GM12878 (cell line): ENCODE data around the gene PRSS2. TPM values are rescaled to one million over a fixed set of nuclear protein-coding genes. Genes with fewer than 3 reads are reported as not detected.
A peak's percentile ranks its signal among the peaks of the same experiment; 100 is the strongest.

ENCODE experiments used
- ATAC-seq: fragments of 200-7000 bp; cut with Tn5 transposase; 3 replicates; pipeline ENCODE4 v1.9.1; 2020; ENCODE audit warnings: mild to moderate bottlenecking, moderate library complexity
- Bru-seq: library from RNA; stranded (reverse); fragments of 400-500 nt; gene quantifications from one replicate; lab custom pipeline; 2021; lab: Mats Ljungman, UMichigan
- BruChase-seq, 2 experiments: library from RNA; stranded (reverse); fragments of 400-500 nt; gene quantifications; one replicate each; lab custom pipeline; 2021; lab: Mats Ljungman, UMichigan
- BruUV-seq: library from RNA; stranded (reverse); fragments of 400-500 nt; replicated peaks from 2 replicates; lab custom pipeline; 2021; lab: Mats Ljungman, UMichigan
- CTCF ChIA-PET: fragments of 300-600 bp; sonication (Branson Sonifier 250); formaldehyde crosslinking; extraction: SDS; loops from one replicate; lab custom pipeline; 2021; ENCODE audit warnings: inconsistent platforms; lab: Yijun Ruan, JAX
- POLR2A ChIA-PET: fragments of 350-600 bp; formaldehyde crosslinking; extraction: SDS; loops from one replicate; lab custom pipeline; 2021; ENCODE audit warnings: inconsistent platforms; lab: Charles Lee
- RAD21 ChIA-PET: fragments of 300-600 bp; sonication (Branson Sonifier 250); formaldehyde crosslinking; loops from one replicate; lab custom pipeline; 2023; ENCODE audit warnings: antibody characterized with exemption; ENCODE audit not compliant: unreplicated experiment; lab: Charles Lee
- SMC1A ChIA-PET: fragments of 300-600 bp; sonication (Branson Sonifier 250); formaldehyde crosslinking; loops from one replicate; lab custom pipeline; 2023; ENCODE audit not compliant: unreplicated experiment, uncharacterized antibody; lab: Charles Lee
- DNase-seq: peaks from one replicate; pipeline ENCODE4 v3.0.0-alpha.2; 2011; ENCODE audit warnings: low read depth, low spot score
- FAIRE-seq: peaks from 3 replicates; lab custom pipeline; 2011; peaks lifted over from hg19 to GRCh38; lab: Jason Lieb, UNC
- H2AFZ ChIP-seq: 2 replicates; pipeline ENCODE4 v1.6.0; 2011; ENCODE audit warnings: low read depth, low read length, control low read depth; ENCODE audit not compliant: control insufficient read depth
- H3K27ac ChIP-seq: 2 replicates; pipeline ENCODE4 v1.5.1; 2011; ENCODE audit warnings: control low read depth; ENCODE audit not compliant: control insufficient read depth, insufficient read depth
- H3K27me3 ChIP-seq, 2 experiments: replicated peaks in 1 of 2; 2 replicates each; pipeline versions ENCODE4 v1.6.0 to v1.6.1; 2011; ENCODE audit warnings: low read length in 1 of 2; ENCODE audit not compliant: control insufficient read depth in 2 of 2, insufficient read depth in 2 of 2
- H3K36me3 ChIP-seq, 2 experiments: 2 replicates each; pipeline ENCODE4 v1.5.1; 2011; ENCODE audit warnings: low read length in 1 of 2; ENCODE audit not compliant: control insufficient read depth in 2 of 2, insufficient read depth in 2 of 2
- H3K4me1 ChIP-seq: 2 replicates; pipeline ENCODE4 v1.6.1; 2011; ENCODE audit warnings: mild to moderate bottlenecking, low read length, moderate library complexity, mixed read lengths; ENCODE audit not compliant: control insufficient read depth, insufficient read depth
- H3K4me2 ChIP-seq: 2 replicates; pipeline ENCODE4 v1.6.0; 2011; ENCODE audit warnings: control low read depth; ENCODE audit not compliant: control insufficient read depth, insufficient read depth
- H3K4me3 ChIP-seq: fragments of 200-600 bp; sonication (generic); 2 replicates; pipeline ENCODE4 v1.5.1; 2016
- H3K79me2 ChIP-seq: 2 replicates; pipeline ENCODE4 v1.6.0; 2011; ENCODE audit warnings: low read length; ENCODE audit not compliant: control insufficient read depth, insufficient read depth
- H3K9ac ChIP-seq: 2 replicates; pipeline ENCODE4 v1.8.0; 2011; ENCODE audit warnings: low read length, control low read depth, mixed read lengths; ENCODE audit not compliant: control insufficient read depth, insufficient read depth
- H3K9me3 ChIP-seq: replicated peaks from 3 replicates; pipeline ENCODE4 v1.5.1; 2011; ENCODE audit warnings: mild to moderate bottlenecking, low read length; ENCODE audit not compliant: control insufficient read depth, insufficient read depth
- H4K20me1 ChIP-seq: 2 replicates; pipeline ENCODE4 v1.6.0; 2011; ENCODE audit not compliant: control insufficient read depth, insufficient read depth
- ATF3 ChIP-seq: IDR thresholded peaks from 2 replicates; pipeline ENCODE4 v1.6.1; 2011; ENCODE audit warnings: low read depth, mild to moderate bottlenecking, low read length, moderate library complexity, borderline replicate concordance; ENCODE audit errors: extremely low read depth
- BRCA1 ChIP-seq: IDR thresholded peaks from 2 replicates; pipeline ENCODE4 v1.6.1; 2011; ENCODE audit warnings: low read depth, low read length, improper control_type of control experiment
- CREM ChIP-seq: IDR thresholded peaks from 2 replicates; pipeline ENCODE4 v1.6.1; 2014; ENCODE audit warnings: antibody characterized with exemption, low read depth
- ESRRA ChIP-seq: IDR thresholded peaks from 2 replicates; pipeline ENCODE4 v1.6.1; 2012; ENCODE audit warnings: mild to moderate bottlenecking, low read length, improper control_type of control experiment
- GATAD2B ChIP-seq: fragments of 450-650 bp; conservative IDR thresholded peaks from 2 replicates; pipeline ENCODE4 v1.6.1; 2017; ENCODE audit warnings: low read depth, mild to moderate bottlenecking, moderate library complexity
- KDM1A ChIP-seq: fragments of 200-600 bp; sonication (generic); IDR thresholded peaks from 2 replicates; pipeline ENCODE4 v1.6.1; 2016; ENCODE audit warnings: borderline replicate concordance
- MYC ChIP-seq: IDR thresholded peaks from 2 replicates; pipeline ENCODE4 v1.6.1; 2011; ENCODE audit warnings: mild to moderate bottlenecking, low read length, moderate library complexity, inconsistent platforms; ENCODE audit not compliant: insufficient read depth, insufficient replicate concordance, insufficient read length, severe bottlenecking
- NFYA ChIP-seq: IDR thresholded peaks from 2 replicates; pipeline ENCODE4 v1.6.1; 2011; ENCODE audit warnings: low read depth, mild to moderate bottlenecking, low read length, improper control_type of control experiment, borderline replicate concordance
- STAT1 ChIP-seq: fragments of 450-650 bp; conservative IDR thresholded peaks from 2 replicates; pipeline ENCODE4 v1.6.1; 2014; ENCODE audit warnings: antibody characterized with exemption, mild to moderate bottlenecking
- YY1 ChIP-seq: IDR thresholded peaks from 2 replicates; pipeline ENCODE4 v1.6.1; 2011; ENCODE audit warnings: low read depth, mild to moderate bottlenecking, low read length
- ZBED1 ChIP-seq: IDR thresholded peaks from 2 replicates; pipeline ENCODE4 v1.6.1; 2016; ENCODE audit warnings: borderline replicate concordance
- ZZZ3 ChIP-seq: IDR thresholded peaks from 2 replicates; pipeline ENCODE4 v1.6.1; 2011; ENCODE audit warnings: low read depth; ENCODE audit not compliant: control insufficient read depth, insufficient read length
- WGBS: methylation state at CpG from one replicate; pipeline ENCODE4 v1.1.6; 2016; ENCODE audit warnings: low lambda C conversion rate; ENCODE audit not compliant: insufficient replicate concordance, insufficient coverage; ENCODE audit errors: missing lambda C conversion rate; 5-methylcytosine and 5-hydroxymethylcytosine counted together
- in situ Hi-C: fragments of 300-500 bp; cut with MboI; formaldehyde crosslinking; loops from 9 replicates; pipeline ENCODE4 v1.14.3; 2018; ENCODE audit warnings: mixed read lengths
- intact Hi-C: fragments of 100-400 bp; cut with micrococcal nuclease; formaldehyde crosslinking; loops from one replicate; pipeline ENCODE4 v1.14.2; 2022; ENCODE audit not compliant: unreplicated experiment
- long read RNA-seq, 2 experiments: library from polyadenylated mRNA; unstranded; transcript quantifications; one replicate each; pipeline ENCODE4 v2.0.0, GENCODE V29; 2019 to 2020
- polyA minus RNA-seq, 3 experiments: library from RNA; depleted of rRNA, polyadenylated mRNA; stranded (reverse); fragments of >200 nt; gene quantifications; 2 replicates each; pipeline ENCODE4 v1.2.3, GENCODE V29; 2011
- polyA plus RNA-seq, 11 experiments: library from polyadenylated mRNA; depleted of rRNA in 4 of 11; unstranded in 6 of 11; stranded (reverse) in 5 of 11; fragments of >200 nt; fragmentation: Nextera tagmentation in 4 of 11; fragmentation: Illumina TruSeq in 1 of 11; extraction: Ambion mirVana in 4 of 11; extraction: Trizol in 1 of 11; gene quantifications; 1 replicate in 1 of 11; 2 replicates in 10 of 11; pipeline versions ENCODE4 v1.2.1 to v1.2.3, GENCODE V29; 2011 to 2016; ENCODE audit warnings: inconsistent platforms in 2 of 11, missing spikeins in 2 of 11, low read depth in 1 of 11
- total RNA-seq, 4 experiments: library from RNA; depleted of rRNA in 3 of 4; stranded (reverse); fragments of >200 nt in 3 of 4; fragmentation: Illumina TruSeq in 1 of 4; extraction: Trizol in 1 of 4; gene quantifications; 2 replicates each; pipeline versions ENCODE4 v1.2.1 to v1.2.3, GENCODE V29; 2013 to 2021
- TF ChIP-seq, protein P1 (sequence below): IDR thresholded peaks from 2 replicates; pipeline ENCODE4 v1.6.1; 2012; ENCODE audit warnings: low read length, inconsistent platforms
- TF ChIP-seq, protein P2 (sequence below): IDR thresholded peaks from 2 replicates; pipeline ENCODE4 v1.6.1; 2011; ENCODE audit warnings: mild to moderate bottlenecking, low read depth, low read length, moderate library complexity; ENCODE audit not compliant: insufficient replicate concordance
- TF ChIP-seq, protein P3 (sequence below): fragments of 450-650 bp; IDR thresholded peaks from 2 replicates; pipeline ENCODE4 v1.6.1; 2016; ENCODE audit warnings: mild to moderate bottlenecking

The PRSS2 gene
- not detected in 2 replicates for total RNA-seq (2013; cell fraction: nucleolus; rRNA removed)
- total RNA-seq (2014; rRNA removed), result not detected in 2 replicates
- not detected in 2 replicates for total RNA-seq (2014; rRNA removed; fragmentation: Illumina TruSeq; extraction: Trizol)
- total RNA-seq (2021), result 28.8 and 35.7 TPM in 2 replicates
- not detected for polyA plus RNA-seq (2011; ENCODE audit: low read depth)
- polyA plus RNA-seq (2011; rRNA removed), result 0.41 TPM in 1 of 2 replicates, not detected in the other
- 0.40 and 0.53 TPM in 2 replicates for polyA plus RNA-seq (2011; cell fraction: cytosol; rRNA removed)
- polyA plus RNA-seq (2011; cell fraction: nucleus; rRNA removed), result 0.37 and 1.0 TPM in 2 replicates
- 0.25 and 0.28 TPM in 2 replicates for polyA plus RNA-seq (2012)
- polyA plus RNA-seq (2014; fragmentation: Illumina TruSeq; extraction: Trizol), result not detected in 2 replicates
- not detected for polyA plus RNA-seq (2014; fragmentation: Nextera tagmentation; extraction: Ambion mirVana)
- polyA plus RNA-seq (2014; rRNA removed), result 0.28 TPM in 1 of 2 replicates, not detected in the other
- under 1 TPM in 1 of 2 experiments, not detected in 1; 0.21 TPM for polyA plus RNA-seq (2016; fragmentation: Nextera tagmentation; extraction: Ambion mirVana)
- 0.82 TPM in 1 of 2 replicates, not detected in the other for polyA minus RNA-seq (2011; rRNA and poly(A)+ RNA removed)
- polyA minus RNA-seq (2011; cell fraction: cytosol; rRNA and poly(A)+ RNA removed), result not detected in 2 replicates
- polyA minus RNA-seq (2011; cell fraction: nucleus; rRNA and poly(A)+ RNA removed), result not detected in 2 replicates
- Bru-seq, nascent RNA, result percentile 14 among the genes with signal in this experiment
- BruChase-seq, experiment 1, labeled RNA remaining after a 6-hour chase, result percentile 15 among the genes with signal in this experiment
- BruChase-seq, experiment 2, labeled RNA remaining after a 2-hour chase, result not detected
- long read RNA-seq, experiment 1, partial matches to known transcripts, result 1 of 3 reads
- long read RNA-seq, experiment 1, other reads (novel, unspliced or antisense), result 0 of 3 reads
- long read RNA-seq, experiment 2, result 0 reads

- FAIRE-seq, result no peak
- H3K36me3 ChIP-seq, result no peaks in the 10 kb centered on the region
- H4K20me1 ChIP-seq, result no peaks in the 10 kb centered on the region
- H3K79me2 ChIP-seq, result no peaks in the 10 kb centered on the region
- no peak within 1 kb of the TSS for H3K27ac ChIP-seq
- no peaks in the 10 kb centered on the region for H3K9me3 ChIP-seq
- intact Hi-C loops (no loop called here), in situ Hi-C loops (no loop called here)
- WGBS, result 35% methylated on average over 7 of the region's 7 CpGs
- DNase-seq, result peak; percentile 12
- ATAC-seq, result peak; percentile 55
- ChIA-PET SMC1A (interaction anchor here (0.8 to 5.3 kb wide), 11 partner anchors 10 to 188 kb away, joined by 3 to 44 read pairs (median 6); no protein-coding TSS in a partner anchor), RAD21 (interaction anchor here (0.7 to 7.3 kb wide), 14 partner anchors 13 to 187 kb away, joined by 3 to 118 read pairs (median 4); partner anchors contain the start of gene PRSS1), CTCF (interaction anchor here (0.7 to 6.0 kb wide), 10 partner anchors 10 to 138 kb away, joined by 3 to 53 read pairs (median 5); no protein-coding TSS in a partner anchor), POLR2A (interaction anchor here (0.9 to 2.4 kb wide), 6 partner anchors 11 to 61 kb away, joined by 3 to 18 read pairs (median 3); no protein-coding TSS in a partner anchor)
- H2AFZ ChIP-seq, result no peak within 1 kb of the TSS
- H3K4me2 ChIP-seq, result peak within 1 kb of the TSS; percentile 57
- H3K9ac ChIP-seq, result no peak within 1 kb of the TSS; the same call in 1 of the 2 replicates
- no peaks in the 10 kb centered on the region for H3K27me3 ChIP-seq
- no TSS peak for BruUV-seq
- no peak within 1 kb of the TSS for H3K4me3 ChIP-seq
- peaks cover 19% of the 10 kb centered on the region for H3K4me1 ChIP-seq
- TF ChIP-seq ESRRA, result no peak
- TF ChIP-seq ZZZ3, result no peak
- TF ChIP-seq GATAD2B, result no peak
- no peak for TF ChIP-seq BRCA1
- TF ChIP-seq, protein P1, sequence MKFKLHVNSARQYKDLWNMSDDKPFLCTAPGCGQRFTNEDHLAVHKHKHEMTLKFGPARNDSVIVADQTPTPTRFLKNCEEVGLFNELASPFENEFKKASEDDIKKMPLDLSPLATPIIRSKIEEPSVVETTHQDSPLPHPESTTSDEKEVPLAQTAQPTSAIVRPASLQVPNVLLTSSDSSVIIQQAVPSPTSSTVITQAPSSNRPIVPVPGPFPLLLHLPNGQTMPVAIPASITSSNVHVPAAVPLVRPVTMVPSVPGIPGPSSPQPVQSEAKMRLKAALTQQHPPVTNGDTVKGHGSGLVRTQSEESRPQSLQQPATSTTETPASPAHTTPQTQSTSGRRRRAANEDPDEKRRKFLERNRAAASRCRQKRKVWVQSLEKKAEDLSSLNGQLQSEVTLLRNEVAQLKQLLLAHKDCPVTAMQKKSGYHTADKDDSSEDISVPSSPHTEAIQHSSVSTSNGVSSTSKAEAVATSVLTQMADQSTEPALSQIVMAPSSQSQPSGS, result no peak
- TF ChIP-seq, protein P2, sequence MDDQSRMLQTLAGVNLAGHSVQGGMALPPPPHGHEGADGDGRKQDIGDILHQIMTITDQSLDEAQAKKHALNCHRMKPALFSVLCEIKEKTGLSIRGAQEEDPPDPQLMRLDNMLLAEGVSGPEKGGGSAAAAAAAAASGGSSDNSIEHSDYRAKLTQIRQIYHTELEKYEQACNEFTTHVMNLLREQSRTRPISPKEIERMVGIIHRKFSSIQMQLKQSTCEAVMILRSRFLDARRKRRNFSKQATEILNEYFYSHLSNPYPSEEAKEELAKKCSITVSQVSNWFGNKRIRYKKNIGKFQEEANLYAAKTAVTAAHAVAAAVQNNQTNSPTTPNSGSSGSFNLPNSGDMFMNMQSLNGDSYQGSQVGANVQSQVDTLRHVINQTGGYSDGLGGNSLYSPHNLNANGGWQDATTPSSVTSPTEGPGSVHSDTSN, result no peak
- TF ChIP-seq YY1, result no peak
- no peak for TF ChIP-seq KDM1A
- TF ChIP-seq ZBED1, result peak; percentile 55; the same call in 1 of the 2 replicates
- no peak for TF ChIP-seq STAT1
- no peak for TF ChIP-seq MYC
- TF ChIP-seq, protein P3, sequence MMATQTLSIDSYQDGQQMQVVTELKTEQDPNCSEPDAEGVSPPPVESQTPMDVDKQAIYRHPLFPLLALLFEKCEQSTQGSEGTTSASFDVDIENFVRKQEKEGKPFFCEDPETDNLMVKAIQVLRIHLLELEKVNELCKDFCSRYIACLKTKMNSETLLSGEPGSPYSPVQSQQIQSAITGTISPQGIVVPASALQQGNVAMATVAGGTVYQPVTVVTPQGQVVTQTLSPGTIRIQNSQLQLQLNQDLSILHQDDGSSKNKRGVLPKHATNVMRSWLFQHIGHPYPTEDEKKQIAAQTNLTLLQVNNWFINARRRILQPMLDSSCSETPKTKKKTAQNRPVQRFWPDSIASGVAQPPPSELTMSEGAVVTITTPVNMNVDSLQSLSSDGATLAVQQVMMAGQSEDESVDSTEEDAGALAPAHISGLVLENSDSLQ, result 0 out of 2 replicates have a peak, but pooled peaks have one; percentile 3
- no peak for TF ChIP-seq NFYA
- no peak for TF ChIP-seq ATF3
- no peak for TF ChIP-seq CREM
Measured at GRCh38 chr7:142770661-142771352, at the start of gene PRSS2. PRSS2 (plus strand) TSS chr7:142770970; CDS start chr7:142770983, 13 bp downstream.
